ENCODE data around the gene ARSK.

ARSK gene

DNA sequence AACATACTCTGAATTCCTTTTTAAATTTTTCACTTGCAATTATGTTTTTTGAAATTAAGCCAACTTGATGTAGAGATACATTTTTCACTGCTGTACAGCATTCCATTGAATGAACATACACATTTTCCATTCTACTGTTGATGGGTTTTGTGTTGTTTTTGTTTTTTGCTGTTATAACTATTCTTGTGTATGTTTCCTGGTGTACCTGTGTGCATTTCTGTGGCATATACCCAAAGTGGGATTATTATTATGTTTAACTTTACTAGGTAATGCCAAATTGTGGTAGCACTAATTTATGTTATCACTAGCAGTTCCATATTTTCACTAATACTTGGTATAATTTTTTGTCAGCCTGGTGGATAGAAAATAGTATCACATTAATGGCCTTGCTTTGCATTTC, 94.4 kb downstream of the ARSK start:
- DNase-seq (ENCODE audit: low read depth) = no peak

DNA sequence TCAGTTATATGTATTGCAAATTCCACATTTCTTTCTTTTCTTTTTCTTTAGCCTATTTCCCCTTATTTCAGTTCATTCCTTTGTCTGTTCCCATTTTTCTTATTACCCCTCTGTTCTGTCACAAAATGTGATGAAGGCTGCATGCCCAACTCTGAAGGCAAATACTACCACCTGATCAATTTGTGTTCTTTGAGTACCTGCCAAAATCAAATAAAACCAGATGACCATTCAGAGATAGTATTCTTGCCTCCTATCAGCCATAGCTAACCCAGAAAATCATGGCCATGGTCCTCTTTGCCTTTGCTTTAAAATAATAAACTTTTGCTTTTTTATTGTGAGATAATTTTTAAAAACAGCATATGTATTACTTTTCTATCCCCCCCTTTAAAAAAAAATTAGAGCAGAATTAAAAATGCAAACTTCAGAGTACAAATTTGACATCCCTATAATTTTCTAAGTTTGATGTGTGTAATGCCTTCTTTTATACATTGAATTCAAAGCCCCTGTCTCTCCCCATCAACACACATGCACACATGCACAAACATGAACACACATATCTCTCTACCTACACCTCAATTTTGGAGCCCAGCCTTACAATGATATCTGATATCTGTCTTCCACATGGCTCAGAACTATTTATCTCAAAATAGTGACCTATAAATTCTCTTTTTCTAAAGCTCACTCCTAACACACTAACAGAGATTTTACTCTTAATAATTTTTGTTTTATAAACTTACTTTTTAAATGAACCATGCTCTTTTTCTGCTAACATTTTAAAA, 95.1 kb downstream of the ARSK start:
- no peak for DNase-seq (ENCODE audit: low read depth)

DNA sequence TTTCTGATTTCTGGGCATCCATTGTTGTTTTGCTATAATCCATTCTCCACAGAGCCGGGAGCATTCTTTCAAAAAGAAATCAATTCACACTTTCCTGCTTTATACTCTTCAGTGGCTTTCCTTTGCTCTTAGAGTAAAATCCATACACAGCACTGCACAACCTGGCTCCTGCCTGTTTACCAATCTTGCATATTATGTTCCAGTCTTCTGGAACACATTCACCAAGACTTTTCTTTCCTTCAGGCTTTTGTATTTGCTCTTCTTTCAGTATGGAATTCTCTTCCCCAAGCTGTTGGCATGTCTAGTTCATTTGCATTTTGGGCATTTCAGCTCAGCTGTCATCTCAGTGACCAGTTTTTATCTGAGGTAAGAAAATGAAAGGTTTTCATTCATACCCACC, 97.9 kb downstream of the ARSK start:
- DNase-seq (ENCODE audit: low read depth) = no peak

DNA sequence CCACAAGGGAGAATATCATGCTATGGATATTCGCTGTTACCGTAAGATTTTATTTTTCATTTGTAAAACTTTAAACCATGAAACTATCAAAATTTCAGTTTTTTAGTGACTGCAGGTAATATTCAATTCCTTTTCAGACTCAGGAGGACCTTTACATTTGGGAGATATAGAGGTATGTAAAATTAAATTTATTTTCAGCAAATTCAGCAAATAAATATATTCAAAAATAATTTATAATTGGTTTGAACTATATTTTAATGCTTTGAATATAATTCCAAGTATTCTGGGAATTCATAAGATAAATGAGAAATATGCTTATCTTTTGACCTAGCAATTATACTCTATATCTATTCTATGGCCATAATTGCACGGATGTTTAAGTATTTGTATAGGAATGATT, 99.3 kb downstream of the ARSK start:
- no peak for DNase-seq (ENCODE audit: low read depth)
